ENCODE data around the gene KANSL1L. TPM values are rescaled to one million over a fixed set of nuclear protein-coding genes. Genes with fewer than 3 reads are reported as not detected.

KANSL1L gene
- total and polyA plus RNA-seq, 2 donors (not counting 1 experiment from before 2014, with no cell fraction given) = 7.3 to 26.1 TPM

DNA sequence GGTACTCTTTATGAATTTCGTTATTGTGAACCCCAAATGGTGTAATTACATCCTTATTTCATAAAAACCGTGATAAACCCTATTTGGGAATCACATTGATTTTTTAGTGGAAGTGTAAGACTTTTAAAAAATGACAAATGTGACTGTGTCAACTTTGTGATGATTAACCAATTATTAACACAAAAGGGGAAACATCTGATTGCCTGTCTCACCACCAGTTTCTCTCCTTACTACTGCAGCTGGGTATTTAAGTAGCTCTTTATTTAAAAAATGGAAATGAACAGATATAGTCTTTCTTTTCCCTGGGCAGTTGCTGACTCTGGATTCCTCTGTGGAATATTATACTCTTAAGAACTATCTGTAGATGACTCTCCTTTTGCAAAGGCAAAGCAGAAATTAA, 180.4 kb downstream of the KANSL1L start:
- H3K36me3 ChIP-seq (ENCODE audit: control insufficient read depth, insufficient read depth, low read length) = no peaks in the 10 kb centered on the region
- no peak overlapping the region for H3K27ac ChIP-seq (ENCODE audit: insufficient read depth, low read length)
- H3K4me2 ChIP-seq (ENCODE audit: extremely low read depth, insufficient read depth, low read length) = no peak overlapping the region
- no peaks in the 10 kb centered on the region for H3K27me3 ChIP-seq (ENCODE audit: control insufficient read depth, insufficient read depth, low read length)
- no peaks in the 10 kb centered on the region for H3K9me3 ChIP-seq (ENCODE audit: control insufficient read depth, insufficient read depth, low read depth, low read length)
- TF ChIP-seq EZH2 (IDR thresholded peaks at IDR 0.05; ENCODE audit: low read length, missing control alignments) = no peak
- TF ChIP-seq, protein P1, sequence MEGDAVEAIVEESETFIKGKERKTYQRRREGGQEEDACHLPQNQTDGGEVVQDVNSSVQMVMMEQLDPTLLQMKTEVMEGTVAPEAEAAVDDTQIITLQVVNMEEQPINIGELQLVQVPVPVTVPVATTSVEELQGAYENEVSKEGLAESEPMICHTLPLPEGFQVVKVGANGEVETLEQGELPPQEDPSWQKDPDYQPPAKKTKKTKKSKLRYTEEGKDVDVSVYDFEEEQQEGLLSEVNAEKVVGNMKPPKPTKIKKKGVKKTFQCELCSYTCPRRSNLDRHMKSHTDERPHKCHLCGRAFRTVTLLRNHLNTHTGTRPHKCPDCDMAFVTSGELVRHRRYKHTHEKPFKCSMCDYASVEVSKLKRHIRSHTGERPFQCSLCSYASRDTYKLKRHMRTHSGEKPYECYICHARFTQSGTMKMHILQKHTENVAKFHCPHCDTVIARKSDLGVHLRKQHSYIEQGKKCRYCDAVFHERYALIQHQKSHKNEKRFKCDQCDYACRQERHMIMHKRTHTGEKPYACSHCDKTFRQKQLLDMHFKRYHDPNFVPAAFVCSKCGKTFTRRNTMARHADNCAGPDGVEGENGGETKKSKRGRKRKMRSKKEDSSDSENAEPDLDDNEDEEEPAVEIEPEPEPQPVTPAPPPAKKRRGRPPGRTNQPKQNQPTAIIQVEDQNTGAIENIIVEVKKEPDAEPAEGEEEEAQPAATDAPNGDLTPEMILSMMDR (conservative IDR thresholded peaks at IDR 0.05 in 1 of 2, IDR thresholded peaks at IDR 0.05 in 1 of 2; ENCODE audit: low read depth in 1 of 2, low read length in 2 of 2) = no peak
- no peak overlapping the region for H2AFZ ChIP-seq (ENCODE audit: low read length)
- H4K20me1 ChIP-seq (ENCODE audit: control insufficient read depth, extremely low read depth, insufficient read depth, low read length) = no peaks in the 10 kb centered on the region
- no peaks in the 10 kb centered on the region for H3K79me2 ChIP-seq (ENCODE audit: control insufficient read depth, insufficient read depth, low read length)
- H3K4me1 ChIP-seq (ENCODE audit: control insufficient read depth, extremely low read depth, insufficient read depth, low read length) = no peaks in the 10 kb centered on the region
- DNase-seq (ENCODE audit: low read depth in 2 of 2) = no peak
- H3K9ac ChIP-seq (ENCODE audit: insufficient read depth, low read length) = no peak overlapping the region
- H3K4me3 ChIP-seq (replicated peaks in 1 of 4; ENCODE audit: control extremely low read depth in 1 of 4, insufficient read depth in 1 of 4, low read depth in 3 of 4, low read length in 4 of 4) = no peak overlapping the region

DNA sequence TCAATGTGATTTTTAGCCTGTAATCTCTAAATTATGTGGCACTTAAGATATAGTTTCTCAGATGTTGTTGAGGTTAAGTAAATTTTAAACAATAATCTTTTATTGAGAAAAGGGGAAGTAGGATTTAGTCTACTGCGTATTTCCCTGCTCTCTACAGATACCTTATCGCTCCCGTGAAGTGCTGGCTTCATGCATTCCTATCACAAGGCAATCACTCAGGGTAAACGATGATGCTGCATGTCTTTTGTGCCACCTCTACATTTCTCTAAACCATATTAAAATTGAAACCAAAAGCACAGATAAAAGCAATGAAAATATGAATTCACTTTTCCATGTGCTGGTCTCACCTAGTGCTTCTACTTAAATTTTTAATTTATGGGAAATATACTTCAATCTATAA, 183.2 kb downstream of the KANSL1L start:
- H3K9ac ChIP-seq (ENCODE audit: insufficient read depth, low read length) = no peak overlapping the region
- H3K79me2 ChIP-seq (ENCODE audit: control insufficient read depth, insufficient read depth, low read length) = no peaks in the 10 kb centered on the region
- H3K27me3 ChIP-seq (ENCODE audit: control insufficient read depth, insufficient read depth, low read length) = no peaks in the 10 kb centered on the region
- DNase-seq (ENCODE audit: low read depth in 2 of 2) = no peak
- H3K36me3 ChIP-seq (ENCODE audit: control insufficient read depth, insufficient read depth, low read length) = no peaks in the 10 kb centered on the region
- H3K27ac ChIP-seq (ENCODE audit: insufficient read depth, low read length) = no peak overlapping the region
- H3K4me2 ChIP-seq (ENCODE audit: extremely low read depth, insufficient read depth, low read length) = no peak overlapping the region
- no peaks in the 10 kb centered on the region for H4K20me1 ChIP-seq (ENCODE audit: control insufficient read depth, extremely low read depth, insufficient read depth, low read length)
- H3K9me3 ChIP-seq (ENCODE audit: control insufficient read depth, insufficient read depth, low read depth, low read length) = no peaks in the 10 kb centered on the region
- H2AFZ ChIP-seq (ENCODE audit: low read length) = no peak overlapping the region
- H3K4me1 ChIP-seq (ENCODE audit: control insufficient read depth, extremely low read depth, insufficient read depth, low read length) = no peaks in the 10 kb centered on the region
- no peak for TF ChIP-seq EZH2 (IDR thresholded peaks at IDR 0.05; ENCODE audit: low read length, missing control alignments)
- TF ChIP-seq, protein P1 (conservative IDR thresholded peaks at IDR 0.05 in 1 of 2, IDR thresholded peaks at IDR 0.05 in 1 of 2; ENCODE audit: low read depth in 1 of 2, low read length in 2 of 2) = no peak
- no peak overlapping the region for H3K4me3 ChIP-seq (replicated peaks in 1 of 4; ENCODE audit: control extremely low read depth in 1 of 4, insufficient read depth in 1 of 4, low read depth in 3 of 4, low read length in 4 of 4)

DNA sequence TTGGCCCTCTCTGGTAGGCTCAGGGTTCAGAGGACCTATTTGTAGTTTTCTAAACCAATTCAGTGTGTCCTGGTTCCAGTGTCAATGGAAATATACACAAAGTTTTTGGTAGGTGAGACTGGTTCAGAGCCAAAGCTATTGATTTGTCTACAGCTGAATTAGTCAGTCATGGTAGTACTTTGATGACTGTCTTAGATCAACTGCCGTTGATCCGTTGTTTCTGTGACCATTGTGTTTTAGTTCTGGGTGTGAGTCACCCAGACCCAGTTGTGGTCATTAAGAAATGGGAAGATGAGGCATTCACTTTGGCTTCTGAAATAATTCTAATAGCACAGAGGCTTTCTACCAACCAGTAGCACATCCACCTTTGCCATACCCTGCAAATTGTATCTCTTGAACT, 184.8 kb downstream of the KANSL1L start:
- Histone ChIP-seq H3K9ac (ENCODE audit: insufficient read depth, low read length) (no peak overlapping the region), H3K4me2 (ENCODE audit: extremely low read depth, insufficient read depth, low read length) (no peak overlapping the region), H3K36me3 (ENCODE audit: control insufficient read depth, insufficient read depth, low read length) (no peaks in the 10 kb centered on the region), H3K79me2 (ENCODE audit: control insufficient read depth, insufficient read depth, low read length) (no peaks in the 10 kb centered on the region), H2AFZ (ENCODE audit: low read length) (no peak overlapping the region), H3K4me3 (replicated peaks in 1 of 4; ENCODE audit: control extremely low read depth in 1 of 4, insufficient read depth in 1 of 4, low read depth in 3 of 4, low read length in 4 of 4) (no peak overlapping the region), H3K9me3 (ENCODE audit: control insufficient read depth, insufficient read depth, low read depth, low read length) (no peaks in the 10 kb centered on the region), H3K4me1 (ENCODE audit: control insufficient read depth, extremely low read depth, insufficient read depth, low read length) (no peaks in the 10 kb centered on the region), H3K27ac (ENCODE audit: insufficient read depth, low read length) (no peak overlapping the region), H4K20me1 (ENCODE audit: control insufficient read depth, extremely low read depth, insufficient read depth, low read length) (no peaks in the 10 kb centered on the region), H3K27me3 (ENCODE audit: control insufficient read depth, insufficient read depth, low read length) (no peaks in the 10 kb centered on the region)
- TF ChIP-seq, protein P1 (conservative IDR thresholded peaks at IDR 0.05 in 1 of 2, IDR thresholded peaks at IDR 0.05 in 1 of 2; ENCODE audit: low read depth in 1 of 2, low read length in 2 of 2) = no peak
- peak in 1 of 2 donors; percentile 28 for DNase-seq (ENCODE audit: low read depth in 2 of 2)

Data from fibroblast of lung (primary cell).